HL-60/S4 treated with retinoic acid at 250 ng/mL for 4 days and 3 days (cell line): Measurements from ENCODE around the gene HK3.

ENCODE experiments used
- in situ Hi-C: fragments of 300-500 bp; cut with MboI; formaldehyde crosslinking; loops from 2 replicates; pipeline ENCODE4 v1.7.0; 2022; ENCODE audit warnings: low sequenced_read_pairs

HK3 gene

GRCh38 chr5:176830995-176831423 is 68.1 kb downstream of the HK3 start:
- in situ Hi-C loops: no loop called here
